HUDEP-2 (cell line): ENCODE measurements around the gene TAS2R43.
"Not testable (repeated sequence)": the region's sequence is repeated elsewhere in the genome, so short reads cannot be mapped to it uniquely, and the experiment has no call there.

Source experiments
- DNase-seq, 76 experiments: peaks; one replicate each; lab custom pipeline; 2025; ENCODE audit not compliant: unreplicated experiment in 76 of 76; lab: John Stamatoyannopoulos, UW

TAS2R43 gene

DNA sequence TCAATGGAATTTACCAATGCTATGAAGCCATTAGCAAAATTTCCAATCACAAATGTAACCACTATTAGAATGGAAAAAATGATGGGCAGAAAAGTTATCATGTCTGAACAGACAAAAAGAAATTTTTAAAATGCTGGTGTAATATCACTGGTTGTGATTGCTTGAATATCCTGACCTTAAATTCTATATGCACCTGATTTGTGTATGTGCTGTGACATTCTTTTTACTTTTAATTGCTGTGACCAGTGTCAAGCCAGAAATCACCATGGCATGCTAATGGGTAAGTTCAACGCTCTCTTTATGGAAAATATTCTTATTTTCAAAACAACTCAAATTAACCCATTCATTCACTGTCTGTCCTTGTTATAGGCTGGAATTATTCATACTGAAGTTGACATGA lies 29.9 kb downstream of the TAS2R43 start, which contains the start of gene TAS2R46:
TSS of gene TAS2R46 (minus strand) at position 101 of the 400 bp plus-strand sequence. CDS start at position 101, 0 bp downstream.
- DNase-seq: not testable (repeated sequence)

DNA sequence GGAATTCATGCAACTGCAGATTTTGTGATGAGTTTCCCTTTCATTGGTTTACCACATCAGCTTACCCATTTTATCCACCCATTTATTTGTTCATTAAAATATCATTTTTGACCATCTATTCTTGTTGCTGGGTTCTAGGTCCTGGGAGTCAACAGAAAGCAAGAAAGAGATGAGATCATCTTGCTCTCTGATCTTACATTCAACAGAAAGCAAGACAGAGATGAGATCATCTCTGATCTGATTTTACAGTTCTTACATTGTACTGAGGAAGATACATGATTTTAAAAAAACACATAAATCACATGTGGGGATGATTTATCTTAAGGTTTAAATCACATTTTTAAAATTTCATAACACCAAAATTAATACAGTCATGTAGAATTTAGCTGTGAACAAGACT lies 32.3 kb downstream of the TAS2R43 start:
- no peak for DNase-seq

DNA sequence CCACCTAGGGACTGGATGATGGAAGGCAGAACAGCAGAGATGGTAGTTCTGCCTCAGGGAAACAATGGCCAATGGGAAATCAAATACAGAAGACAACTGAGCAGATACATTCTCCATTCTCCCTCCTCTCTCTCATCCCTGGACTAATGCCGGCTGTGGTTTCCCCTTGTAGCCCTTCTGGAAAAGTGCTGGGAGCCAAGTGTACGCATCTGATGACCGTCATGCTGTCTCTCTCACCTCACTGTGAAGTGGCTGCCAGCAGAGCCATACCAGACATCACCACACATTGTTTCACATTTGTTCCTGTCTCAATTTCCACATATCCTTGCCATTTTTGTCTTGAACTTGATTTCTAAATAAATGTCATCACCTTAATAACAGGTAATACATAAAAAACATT lies 33.1 kb downstream of the TAS2R43 start:
- DNase-seq: no peak

DNA sequence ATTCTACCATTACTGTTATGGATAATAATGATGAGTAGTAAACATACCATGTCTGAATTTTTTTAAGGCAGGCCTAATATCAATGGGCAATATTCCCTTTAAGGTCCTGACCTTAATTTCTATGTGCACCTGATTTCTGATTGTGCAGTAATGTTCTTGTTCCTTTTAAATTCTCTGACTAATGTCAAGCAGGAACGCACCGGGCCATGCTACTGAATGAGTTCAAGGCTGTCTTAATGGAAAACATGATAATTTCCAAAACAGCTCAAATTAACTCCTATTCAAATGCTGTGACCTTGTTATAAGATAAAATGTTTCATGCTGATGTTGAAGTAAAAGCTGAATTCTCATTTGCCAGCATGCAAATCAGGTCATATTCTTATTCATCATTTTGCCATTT lies 36.8 kb downstream of the TAS2R43 start:
- no peak for DNase-seq

DNA sequence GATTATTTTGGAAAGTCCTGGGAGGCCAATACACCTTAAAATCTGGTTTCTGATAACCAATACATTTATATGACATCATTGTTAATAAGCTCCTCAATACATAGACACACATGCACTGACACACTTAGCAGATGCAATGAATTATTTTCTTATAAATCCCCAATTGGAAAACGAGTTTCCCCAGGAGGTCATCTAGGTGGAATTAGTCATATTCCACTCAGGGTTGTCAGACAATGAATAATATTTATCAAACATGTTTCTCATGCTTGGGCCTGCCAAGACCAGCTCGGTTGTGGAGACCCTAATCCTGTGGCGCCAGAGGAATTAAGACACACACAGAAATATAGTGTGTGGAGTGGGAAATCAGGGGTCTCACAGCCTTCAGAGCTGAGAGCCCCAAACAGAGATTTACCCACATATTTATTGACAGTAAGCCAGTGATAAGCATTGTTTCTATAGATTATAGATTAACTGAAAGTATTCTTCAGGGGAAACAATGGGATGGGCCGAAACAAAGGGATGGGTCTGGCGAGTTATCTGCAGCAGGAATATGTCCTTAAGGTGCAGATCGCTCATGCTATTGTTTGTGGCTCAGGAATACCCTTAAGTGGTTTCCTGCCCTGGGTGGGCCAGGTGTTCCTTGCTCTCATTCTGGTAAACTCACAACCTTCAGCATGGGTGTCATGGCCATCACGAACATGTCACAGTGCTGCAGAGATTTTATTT lies 42.1 kb downstream of the TAS2R43 start:
- DNase-seq: not testable (repeated sequence)

DNA sequence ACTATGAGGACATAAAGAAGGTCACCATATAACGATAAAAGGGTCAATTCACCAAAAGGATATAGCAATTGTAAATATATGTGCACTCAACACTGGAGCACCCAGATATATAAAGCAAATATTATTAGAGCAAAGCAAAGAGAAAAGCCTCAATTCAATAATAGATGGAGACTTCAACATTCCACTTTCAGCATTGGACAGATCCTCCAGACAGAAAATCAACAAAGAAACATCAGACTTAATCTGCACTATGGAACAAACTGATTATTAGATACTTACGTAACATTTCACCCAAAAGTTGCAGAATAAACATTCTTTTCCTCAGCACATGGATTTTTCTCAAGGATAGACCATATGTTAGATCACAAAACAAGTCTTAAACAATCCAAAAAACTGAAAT lies 50.7 kb downstream of the TAS2R43 start:
- not testable (repeated sequence) for DNase-seq
